Stimulated activated CD8-positive, alpha-beta memory T cell treated with anti-CD3 and anti-CD28 coated beads, Interleukin-12 subunit alpha, Interleukin-12 subunit beta, amount 100 ng/mL, for 24 hours (primary cell): Measurements from ENCODE around the gene INSYN1.
"Not testable (repeated sequence)": the region's sequence is repeated elsewhere in the genome, so short reads cannot be mapped to it uniquely, and the experiment has no call there.

Experiments
- DNase-seq: peaks from one replicate; pipeline ENCODE4 v3.0.0-alpha.2; 2020; ENCODE audit errors: extremely low read depth

Gene INSYN1

DNA sequence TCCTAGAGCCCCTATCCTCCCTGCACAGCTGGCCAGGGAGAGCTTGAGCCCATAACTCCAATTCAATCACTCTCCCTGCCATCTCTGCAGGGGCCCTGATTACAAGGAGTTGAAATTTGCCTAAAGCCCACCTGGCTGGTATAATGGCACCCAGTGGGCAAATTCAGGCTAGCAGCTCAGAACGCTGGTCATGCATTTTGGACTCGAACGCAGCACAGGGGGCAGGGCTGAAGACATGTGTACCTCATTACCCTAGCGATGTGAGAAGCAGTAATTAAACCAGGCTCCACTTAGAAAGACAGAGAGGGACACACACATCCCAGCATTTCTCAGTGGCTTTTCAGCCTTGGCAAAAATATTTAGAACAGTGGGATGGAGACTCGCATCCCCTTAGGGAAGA is 3.2 kb downstream of the INSYN1 start:
- DNase-seq = no peak

DNA sequence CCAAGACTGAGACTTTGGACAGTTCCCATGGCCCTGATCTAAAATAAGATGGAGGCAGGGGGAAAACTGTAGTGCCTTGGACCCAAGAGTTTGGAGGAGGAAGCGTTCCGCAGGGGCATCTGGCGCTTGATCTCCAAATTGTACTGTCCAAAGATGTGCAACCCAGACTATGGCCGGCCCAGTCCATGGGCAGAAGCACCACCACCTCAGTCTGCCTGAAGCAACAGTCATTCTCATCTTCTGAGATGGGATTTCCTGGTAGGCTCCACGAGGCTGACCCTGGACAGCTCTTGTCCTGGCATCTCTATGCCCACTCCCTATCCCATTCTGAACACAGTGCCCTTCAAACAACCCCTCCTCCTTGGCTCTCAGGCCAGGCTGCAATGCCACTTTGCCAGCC is 3.6 kb downstream of the INSYN1 start:
- no peak for DNase-seq

DNA sequence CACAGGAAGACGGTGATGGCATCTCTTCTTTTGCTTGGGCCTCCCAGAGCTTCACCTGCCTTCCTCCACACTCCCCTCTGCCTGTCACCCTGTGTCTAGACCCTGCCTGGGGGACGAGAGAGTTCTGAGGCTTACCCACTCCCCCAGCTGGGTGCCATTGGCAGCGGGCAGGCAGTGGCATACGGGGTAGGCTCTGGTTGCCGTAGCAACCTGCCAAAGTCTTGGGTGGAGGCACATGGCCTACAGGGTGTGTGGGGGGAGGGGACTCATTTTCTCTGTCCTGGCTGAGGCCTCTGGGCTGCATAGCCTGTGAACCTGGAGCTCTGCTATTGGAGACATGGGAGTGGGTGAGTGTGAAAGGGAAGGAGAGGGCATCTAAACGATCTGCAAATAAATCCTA is 4.4 kb downstream of the INSYN1 start:
- DNase-seq = no peak

DNA sequence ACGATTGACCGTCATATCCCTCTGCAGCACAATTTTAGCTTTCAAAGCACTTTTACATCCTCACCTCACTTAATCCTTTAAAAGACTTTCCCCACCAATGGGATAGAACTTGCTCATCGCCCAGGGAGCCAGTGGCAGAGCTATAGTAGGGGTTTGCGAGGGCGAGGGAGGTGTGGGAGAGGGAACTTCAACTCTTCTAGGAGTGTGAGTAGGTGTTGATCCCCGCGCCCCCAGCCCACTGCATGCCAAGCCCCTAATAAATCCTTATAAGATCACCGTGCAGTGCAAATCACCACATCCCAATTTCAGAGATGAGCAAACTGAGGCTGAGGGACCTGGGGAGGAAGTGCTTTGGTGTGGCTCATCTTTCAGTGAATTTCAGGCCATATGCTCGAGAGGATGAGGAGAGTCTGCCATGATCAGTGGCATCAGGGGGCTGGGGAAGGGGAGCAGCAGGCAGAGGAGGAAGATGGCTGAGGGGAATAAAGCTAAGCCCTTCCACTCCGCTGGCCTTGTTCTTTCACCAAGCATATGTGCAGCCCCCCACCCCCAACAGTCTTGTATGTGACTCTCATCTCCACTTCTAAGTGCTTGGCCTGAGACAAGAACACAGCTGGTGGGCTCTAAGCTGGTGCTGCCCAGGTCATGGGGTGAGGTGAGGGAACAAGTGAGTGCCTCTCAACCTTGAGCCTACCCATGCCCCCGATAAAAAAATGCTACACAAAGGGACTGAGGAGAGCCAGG is 5.1 kb downstream of the INSYN1 start:
- DNase-seq = no peak

DNA sequence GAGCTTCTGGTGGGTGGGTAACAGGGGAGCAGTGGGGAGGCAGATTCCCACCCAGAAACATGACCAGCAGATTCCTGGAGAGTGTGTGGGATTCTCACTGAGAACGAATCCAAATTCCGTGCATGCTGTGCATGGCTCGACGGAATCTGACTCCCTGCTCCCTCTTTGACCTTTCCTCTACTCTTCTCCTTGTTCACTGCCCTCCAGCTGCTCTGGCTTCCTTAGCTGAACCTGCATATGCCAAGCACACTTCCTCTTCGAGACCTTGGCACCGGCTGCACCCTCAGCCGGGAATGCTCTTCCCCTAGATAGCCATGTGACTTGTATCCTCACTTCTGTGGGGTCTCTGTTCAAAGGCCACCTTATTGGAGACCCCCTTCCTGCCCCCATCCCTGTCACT is 6.3 kb downstream of the INSYN1 start:
- DNase-seq = no peak

DNA sequence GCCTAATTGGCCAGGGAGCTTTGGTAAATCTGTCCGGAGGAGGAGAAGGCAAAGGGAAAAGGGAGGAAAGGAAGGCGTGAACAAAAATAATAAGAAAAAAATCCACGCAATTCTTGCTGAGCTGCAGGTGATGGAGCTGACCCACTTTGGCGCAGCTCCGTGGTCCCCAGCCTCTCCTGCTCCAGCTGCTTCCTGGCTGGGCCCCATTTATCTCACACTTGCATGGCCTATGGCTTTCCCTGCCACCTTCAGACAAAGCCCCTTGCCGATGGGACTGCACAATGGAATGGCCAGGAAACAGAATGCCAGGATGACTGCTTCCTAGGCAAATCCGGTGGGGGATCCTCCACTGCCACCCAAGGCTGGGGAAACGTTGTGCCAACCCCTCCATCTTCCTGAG is 6.9 kb downstream of the INSYN1 start:
- DNase-seq = no peak

DNA sequence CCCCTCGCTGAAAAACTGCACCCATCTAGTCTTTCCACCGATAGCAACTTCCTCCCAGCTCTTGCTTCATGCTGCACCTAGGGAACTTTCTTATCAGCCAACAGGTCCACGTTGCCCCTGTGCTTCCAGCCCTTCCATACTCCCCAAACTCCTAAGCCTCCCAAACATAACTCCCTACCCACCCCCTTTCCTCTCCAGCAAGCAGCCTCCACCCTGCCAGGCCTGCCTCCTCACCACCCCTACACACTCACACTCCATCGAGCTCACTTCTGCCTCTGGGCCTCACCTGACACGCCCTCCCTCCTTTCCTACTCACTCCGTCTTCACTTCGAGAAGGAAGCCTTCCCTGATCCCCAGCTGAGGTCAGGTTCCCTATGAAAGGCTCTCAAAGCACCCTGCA is 8.1 kb downstream of the INSYN1 start:
- DNase-seq = no peak

DNA sequence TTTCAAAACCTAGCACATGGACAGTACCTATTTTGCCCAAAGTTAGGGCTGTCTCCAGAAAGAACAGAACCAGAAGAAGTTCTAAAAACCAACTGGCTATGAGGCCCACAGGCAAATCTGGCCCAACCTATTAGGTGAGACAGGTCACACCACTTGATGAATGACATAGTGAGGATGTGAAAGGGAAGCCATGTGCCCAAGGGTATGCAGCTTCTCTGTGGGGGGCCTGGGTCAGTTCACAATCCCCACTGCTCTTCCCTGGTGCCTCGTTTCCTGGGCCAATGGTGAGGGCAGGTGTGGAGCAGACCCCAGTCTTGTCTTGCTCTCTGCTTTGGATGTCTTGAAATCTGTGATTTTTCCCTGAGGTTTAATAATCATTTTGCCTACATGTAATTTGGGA is 8.9 kb downstream of the INSYN1 start:
- DNase-seq = no peak

DNA sequence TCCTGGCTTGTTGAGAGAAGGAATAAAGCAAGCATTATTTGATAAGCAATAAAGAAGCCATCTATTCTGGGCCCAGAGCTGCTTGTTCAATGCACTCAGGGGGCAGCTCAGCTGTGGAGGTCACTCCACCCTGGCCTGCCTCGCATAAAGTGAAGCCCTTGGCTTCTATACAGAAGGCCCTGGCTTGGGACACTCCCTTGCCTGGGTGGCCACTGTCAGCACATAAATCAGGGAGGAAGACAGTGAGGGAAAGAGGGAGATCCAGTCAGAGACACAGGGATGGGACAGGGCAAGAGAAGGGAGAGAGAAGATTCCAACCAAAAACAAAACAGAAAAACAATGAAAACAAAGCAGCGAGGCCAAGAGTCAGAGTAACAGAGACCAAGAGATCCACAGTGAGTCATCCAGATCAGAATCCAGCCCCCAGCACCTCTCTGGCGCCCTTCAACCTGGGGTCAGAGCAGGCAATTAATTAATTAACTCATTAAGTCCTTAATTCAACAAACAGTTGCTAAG is 11.8 kb downstream of the INSYN1 start:
- DNase-seq = no peak

DNA sequence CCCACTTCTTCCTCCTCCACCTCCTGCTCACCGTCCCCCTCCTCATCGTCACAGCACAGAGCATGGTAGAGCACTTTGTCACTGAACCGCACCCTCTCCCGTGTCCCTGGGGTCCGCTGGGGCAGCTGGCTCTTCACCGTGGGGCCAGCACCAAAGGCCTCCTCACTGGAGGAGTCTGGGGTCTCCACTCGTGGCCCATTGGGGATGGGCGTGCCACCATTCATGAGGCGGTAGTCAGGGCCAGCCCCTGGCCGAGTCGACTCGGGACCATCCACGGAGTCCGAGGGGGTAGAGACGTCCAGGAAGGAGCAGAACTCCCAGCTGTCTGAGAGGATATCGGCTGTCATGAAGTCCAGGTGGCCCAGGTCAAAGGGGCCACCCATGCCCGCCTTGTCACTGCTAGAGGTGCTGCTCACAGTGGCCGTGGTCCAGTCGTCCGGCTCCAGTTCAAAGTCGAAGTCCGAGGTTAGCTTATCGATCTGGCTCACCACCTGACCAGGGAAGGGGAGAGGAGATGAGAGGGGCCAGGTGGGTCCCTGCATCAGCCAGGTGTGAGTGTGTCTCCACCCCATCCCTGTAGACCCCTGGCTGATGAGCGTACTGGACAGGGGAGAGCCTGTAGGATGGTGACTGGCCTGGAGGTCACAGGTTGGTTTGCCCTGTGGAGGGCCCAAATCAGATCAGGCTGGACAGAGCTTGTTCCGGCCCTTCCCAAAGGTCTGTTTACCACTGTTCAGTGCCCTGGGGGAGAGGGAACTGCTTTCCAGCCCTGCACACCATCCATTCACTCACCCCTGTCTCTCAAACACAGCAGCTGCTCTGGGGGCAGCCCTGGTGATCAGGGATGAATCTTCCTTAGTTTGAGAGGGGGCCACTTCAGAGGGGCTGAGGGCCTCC is 12.8 kb downstream of the INSYN1 start:
- DNase-seq = no peak

DNA sequence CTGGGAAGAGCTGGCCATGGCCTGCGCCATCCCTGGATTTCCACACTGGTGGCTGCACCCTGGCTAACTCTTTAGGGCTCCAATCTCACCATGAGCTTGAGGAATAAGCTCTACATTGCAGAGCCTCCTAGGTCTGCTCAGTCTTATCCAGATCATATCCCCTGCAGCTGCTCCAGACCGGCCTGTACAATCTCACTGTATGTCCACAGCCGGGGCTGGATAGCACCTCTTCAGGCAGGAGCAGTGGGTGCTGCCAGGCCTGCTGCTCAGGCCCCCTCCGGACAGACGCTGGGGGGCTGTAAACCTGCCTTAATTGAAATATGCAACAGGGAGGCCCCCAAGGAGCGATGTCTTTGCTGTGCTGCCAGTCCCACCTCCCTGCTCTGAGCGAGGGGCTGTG is 15.6 kb downstream of the INSYN1 start:
- DNase-seq = no peak

DNA sequence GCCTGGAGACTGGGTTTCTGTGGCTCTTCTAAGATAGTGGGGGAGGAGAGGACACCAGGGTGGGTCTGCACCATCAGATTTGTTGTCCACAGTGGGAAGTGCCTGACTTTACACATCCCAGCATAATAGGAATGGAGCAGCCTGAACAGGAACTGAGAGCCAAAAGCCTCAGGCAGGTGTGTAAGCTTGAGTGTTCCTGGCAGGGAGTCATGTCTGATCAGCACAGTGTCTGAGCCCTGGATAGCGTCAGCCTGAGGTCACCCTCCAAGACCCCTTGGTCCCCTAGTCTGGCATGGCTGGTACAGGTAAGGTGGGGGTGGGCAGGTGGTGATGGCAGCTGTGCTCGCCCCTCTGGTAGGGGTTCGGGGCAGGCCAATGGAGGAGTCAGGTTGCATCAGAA is 20.2 kb downstream of the INSYN1 start:
- no peak for DNase-seq

DNA sequence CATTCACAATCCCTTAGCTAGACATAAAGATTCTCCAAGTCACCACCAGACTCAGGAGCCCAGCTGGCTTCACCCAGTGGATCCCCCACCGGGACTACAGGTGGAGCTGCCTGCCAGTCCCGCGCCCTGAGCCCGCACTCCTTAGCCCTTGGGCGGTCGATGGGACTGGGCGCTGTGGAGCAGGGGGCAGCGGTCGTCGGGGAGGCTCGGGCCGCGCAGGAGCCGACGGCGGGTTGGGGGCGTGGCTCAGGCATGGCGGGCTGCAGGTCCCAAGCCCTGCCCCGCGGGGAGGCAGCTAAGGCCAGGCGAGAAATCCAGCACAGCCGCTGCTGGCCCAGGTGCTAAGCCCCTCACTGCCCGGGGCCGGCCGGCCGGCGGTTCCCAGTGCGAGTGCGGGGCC is 21.1 kb downstream of the INSYN1 start:
- DNase-seq = not testable (repeated sequence)

DNA sequence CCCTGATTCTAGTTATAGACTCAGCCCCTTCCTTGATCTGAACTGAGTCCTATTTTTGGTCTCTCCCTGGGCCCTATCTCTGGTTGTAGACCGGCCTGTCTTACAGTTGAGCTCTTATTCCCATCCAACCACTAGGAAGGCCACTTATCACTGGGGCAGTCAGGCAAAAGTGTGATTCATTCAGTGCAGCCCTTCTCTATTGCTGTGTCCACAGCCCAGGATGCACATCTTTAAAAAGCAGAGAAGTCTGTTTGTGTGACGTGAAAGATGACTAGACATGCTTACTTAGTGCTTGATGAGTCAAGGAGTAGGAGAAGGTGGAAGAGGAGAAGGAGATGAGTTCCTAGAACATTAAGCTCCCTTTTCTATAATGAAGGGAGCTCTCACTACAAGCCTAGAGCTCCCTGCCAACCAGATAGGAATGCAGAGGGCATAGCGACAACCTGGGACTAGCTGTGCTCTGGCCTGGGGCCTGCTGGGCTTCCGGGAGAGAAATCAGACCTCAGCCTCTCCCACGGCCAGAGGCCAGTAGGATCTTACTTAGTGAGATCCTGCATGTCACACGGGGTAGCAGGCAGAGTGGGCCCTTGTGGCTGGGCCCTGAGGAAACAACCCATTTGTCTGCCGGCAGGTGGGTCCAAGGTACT is 25.7 kb downstream of the INSYN1 start:
- DNase-seq = no peak

DNA sequence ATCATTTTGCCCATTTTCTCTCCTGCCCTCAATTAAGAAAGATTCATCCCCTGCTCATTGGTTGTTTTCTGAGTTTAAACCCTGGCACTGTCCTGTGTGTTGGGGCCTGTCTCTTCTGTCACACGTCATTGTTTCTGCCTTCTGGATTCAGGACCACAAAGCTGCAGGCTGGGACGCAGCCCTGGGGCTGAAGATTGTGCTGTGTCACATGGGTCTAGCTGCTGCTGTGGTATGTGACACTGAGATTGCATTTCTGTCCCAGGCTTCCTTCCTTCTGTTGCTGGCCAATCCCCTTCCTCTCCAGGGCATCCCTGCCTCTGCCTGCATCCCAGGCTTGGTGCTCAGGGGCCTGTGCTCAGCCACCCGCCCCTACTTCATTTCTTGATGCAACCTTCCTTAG is 28.9 kb downstream of the INSYN1 start:
- DNase-seq = no peak

DNA sequence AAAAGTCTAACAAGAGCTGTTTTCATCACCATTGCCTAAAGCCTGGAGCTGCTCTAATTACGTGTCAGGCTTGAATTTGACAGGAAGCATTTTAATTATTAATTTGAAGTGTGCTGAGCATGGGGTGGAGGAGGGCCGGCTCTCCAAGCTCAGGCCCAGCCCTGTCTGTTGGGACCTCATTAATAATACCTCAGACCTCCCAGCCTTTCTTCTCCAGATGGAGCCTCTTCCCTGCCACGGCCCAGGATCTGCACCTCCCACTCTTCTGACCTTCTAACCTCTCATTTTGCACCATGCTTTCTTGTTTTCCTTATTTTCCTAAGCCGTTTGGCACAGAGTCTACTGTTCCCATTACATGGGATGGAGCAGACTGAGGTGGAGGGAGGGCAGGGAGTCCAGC is 30.0 kb downstream of the INSYN1 start:
- DNase-seq = no peak

DNA sequence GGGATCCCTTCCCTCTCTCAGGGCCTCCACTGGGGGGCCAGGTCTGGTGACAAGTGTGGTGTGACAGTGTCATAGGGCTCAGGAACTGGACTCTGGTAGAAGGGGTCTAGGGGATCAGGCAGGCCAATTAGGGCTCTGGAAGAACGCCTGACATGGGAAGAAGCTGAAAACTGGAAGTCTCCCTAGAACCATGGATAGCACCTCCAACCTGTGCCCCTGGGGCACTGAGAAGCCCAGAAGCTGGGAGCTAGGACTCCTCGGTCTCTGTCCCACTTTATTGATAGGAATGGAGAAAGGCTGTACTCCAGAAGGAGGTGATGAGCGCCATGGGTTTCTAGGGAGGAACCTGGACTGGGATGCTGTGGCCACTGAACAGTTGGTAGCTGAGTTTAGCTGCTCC is 30.7 kb downstream of the INSYN1 start:
- DNase-seq = no peak

DNA sequence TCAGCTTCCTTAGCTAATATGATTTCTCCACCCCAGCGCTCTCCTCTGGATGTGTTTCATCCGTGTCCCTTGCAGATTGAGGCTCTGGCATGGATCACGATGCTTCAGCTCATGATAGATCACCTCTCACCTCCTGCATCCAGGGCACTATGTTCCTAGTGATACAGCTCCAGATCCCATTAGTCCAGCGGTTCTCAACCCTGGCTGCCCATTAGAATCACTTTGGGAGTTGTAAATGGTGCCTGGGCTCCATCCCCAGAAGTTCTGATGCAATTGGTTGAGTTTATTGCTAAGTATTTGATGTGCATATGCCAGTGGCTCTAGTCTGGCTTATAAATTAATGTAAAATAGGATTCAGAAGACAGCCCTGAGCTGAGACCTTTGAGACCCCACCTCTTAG is 34.5 kb downstream of the INSYN1 start:
- no peak for DNase-seq

DNA sequence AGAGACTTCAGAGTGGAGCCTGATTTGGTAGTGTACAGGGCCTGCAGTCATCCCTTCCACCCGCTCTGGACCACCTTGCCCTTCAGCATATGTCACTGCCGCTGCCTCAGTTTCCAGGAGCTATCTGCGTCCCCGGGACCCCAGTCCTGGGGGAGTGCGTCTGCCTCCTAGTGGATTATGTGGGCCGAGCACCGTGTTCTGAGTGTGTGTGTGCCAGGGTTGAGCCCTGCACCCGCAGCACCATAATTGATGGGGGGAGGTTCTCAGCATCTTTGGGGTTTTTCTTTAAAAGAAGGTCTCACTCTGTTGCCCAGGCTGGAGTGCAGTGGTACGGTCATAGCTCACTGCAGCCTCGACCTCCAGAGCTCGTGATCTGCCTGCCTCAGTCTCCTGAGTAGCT is 35.3 kb downstream of the INSYN1 start:
- DNase-seq = no peak

DNA sequence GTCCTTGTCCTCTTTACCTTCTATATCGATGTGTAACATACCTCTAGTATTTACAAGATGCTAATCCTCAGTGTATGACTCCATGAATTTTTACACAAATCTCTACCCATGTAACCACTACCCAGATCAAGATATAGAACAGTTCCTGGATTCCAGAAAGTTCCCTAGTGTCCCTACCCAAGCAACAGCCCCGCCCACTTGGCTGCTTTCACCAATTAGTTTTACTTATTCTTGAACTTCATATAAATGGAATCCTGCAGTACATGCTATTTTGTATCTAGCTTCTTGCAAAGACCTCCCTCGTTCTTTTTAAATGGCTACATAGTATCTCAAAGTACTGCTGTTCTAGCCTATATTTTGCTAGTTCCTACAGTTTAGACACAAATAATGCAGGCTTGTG is 35.9 kb downstream of the INSYN1 start:
- DNase-seq = no peak

DNA sequence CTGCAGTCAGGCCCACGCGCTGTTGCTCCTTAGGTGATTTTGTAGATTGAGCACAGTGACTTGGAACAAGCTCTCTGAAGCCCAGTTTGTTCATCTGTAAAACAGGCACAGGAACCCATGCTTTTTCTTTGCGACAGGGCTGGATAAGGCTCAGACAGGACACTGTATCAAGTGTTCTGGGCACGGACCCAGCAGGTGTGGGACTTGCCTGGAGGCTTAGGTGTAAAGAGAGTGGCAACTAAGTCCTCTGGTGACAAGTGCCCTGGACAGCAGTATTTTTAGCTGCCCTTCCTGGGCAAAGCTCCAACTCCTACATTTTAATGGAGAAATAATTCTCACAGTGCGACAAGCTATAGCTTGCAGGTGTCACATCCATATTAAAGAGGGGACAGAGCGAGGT is 36.7 kb downstream of the INSYN1 start:
- no peak for DNase-seq

DNA sequence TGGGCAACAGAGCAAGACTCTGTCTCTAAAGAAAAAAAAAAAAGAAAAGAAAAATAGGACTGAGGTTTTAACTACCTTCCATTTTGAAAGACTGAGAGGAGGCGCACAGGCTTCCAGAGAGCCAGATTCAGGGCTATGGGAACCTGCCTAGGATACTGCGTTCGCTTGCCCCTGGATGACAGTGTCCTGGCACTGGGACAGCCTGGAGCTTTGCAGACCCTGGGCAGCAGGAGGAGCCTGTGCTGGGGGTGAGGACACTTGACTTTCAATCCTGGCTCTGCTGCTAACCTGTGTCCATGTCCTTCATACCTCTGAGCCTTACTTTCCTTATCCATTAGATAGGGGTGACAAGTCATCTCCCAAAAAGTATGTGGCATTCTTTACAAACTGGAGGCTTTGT is 37.7 kb downstream of the INSYN1 start:
- no peak for DNase-seq
